SK-N-SH treated with all-trans-retinoic acid at 6 μM for 48 hours (cell line): ENCODE data around the gene MED31.

Source experiments
- ATAC-seq: fragments of 200-7000 bp; cut with Tn5 transposase; 3 replicates; pipeline ENCODE4 v1.9.1; 2020; ENCODE audit warnings: mild to moderate bottlenecking, moderate library complexity
- ARNTL ChIP-seq: fragments of 450-650 bp; formaldehyde crosslinking; IDR thresholded peaks from 2 replicates; pipeline ENCODE4 v1.5.0; 2020; ENCODE audit warnings: low read depth, mild to moderate bottlenecking, moderate library complexity, borderline replicate concordance
- BACH2 ChIP-seq: fragments of 250-450 bp; sonication (Bioruptor Pico); IDR thresholded peaks from 2 replicates; pipeline ENCODE4 v1.9.0; 2021; ENCODE audit warnings: mild to moderate bottlenecking, borderline replicate concordance
- CREB5 ChIP-seq: fragments of 250-450 bp; sonication (Bioruptor Pico); IDR thresholded peaks from 2 replicates; pipeline ENCODE4 v1.5.1; 2020; ENCODE audit warnings: low read depth, mild to moderate bottlenecking, moderate library complexity
- CSDC2 ChIP-seq: fragments of 250-450 bp; sonication (Bioruptor Pico); IDR thresholded peaks from 2 replicates; pipeline ENCODE4 v1.5.0; 2020; ENCODE audit warnings: mild to moderate bottlenecking, moderate library complexity
- ESRRG ChIP-seq: fragments of 250-450 bp; sonication (Bioruptor Pico); IDR thresholded peaks from 2 replicates; pipeline ENCODE4 v1.6.1; 2021; ENCODE audit warnings: mild to moderate bottlenecking
- GLIS3 ChIP-seq: fragments of 250-450 bp; sonication (Bioruptor Pico); IDR thresholded peaks from 2 replicates; pipeline ENCODE4 v1.5.0; 2020; ENCODE audit warnings: mild to moderate bottlenecking, moderate library complexity
- ISL1 ChIP-seq: fragments of 250-450 bp; sonication (Bioruptor Pico); IDR thresholded peaks from 2 replicates; pipeline ENCODE4 v2.1.2; 2022; ENCODE audit warnings: mild to moderate bottlenecking, moderate library complexity
- OSR1 ChIP-seq: fragments of 250-450 bp; sonication (Bioruptor Pico); IDR thresholded peaks from 2 replicates; pipeline ENCODE4 v1.8.0; 2022; ENCODE audit warnings: moderate library complexity, mild to moderate bottlenecking, inconsistent platforms
- PPARA ChIP-seq: fragments of 250-450 bp; sonication (Bioruptor Pico); IDR thresholded peaks from 2 replicates; pipeline ENCODE4 v1.5.0; 2020; ENCODE audit warnings: mild to moderate bottlenecking, borderline replicate concordance
- RARB ChIP-seq: fragments of 250-450 bp; sonication (Bioruptor Pico); IDR thresholded peaks from 2 replicates; pipeline ENCODE4 v1.8.0; 2021; ENCODE audit warnings: mild to moderate bottlenecking, moderate library complexity
- SNAI2 ChIP-seq: fragments of 250-450 bp; sonication (Bioruptor Pico); IDR thresholded peaks from 2 replicates; pipeline ENCODE4 v1.5.0; 2020; ENCODE audit warnings: mild to moderate bottlenecking, moderate library complexity
- TCF4 ChIP-seq: fragments of 250-450 bp; sonication (Bioruptor Pico); IDR thresholded peaks from 2 replicates; pipeline ENCODE4 v1.8.0; 2021; ENCODE audit warnings: mild to moderate bottlenecking, moderate library complexity, borderline replicate concordance
- TOX ChIP-seq: fragments of 250-450 bp; sonication (Bioruptor Pico); IDR thresholded peaks from 2 replicates; pipeline ENCODE4 v1.8.0; 2021; ENCODE audit warnings: mild to moderate bottlenecking, moderate library complexity, borderline replicate concordance
- TSHZ2 ChIP-seq: fragments of 250-450 bp; sonication (Bioruptor Pico); IDR thresholded peaks from 2 replicates; pipeline ENCODE4 v1.5.0; 2020; ENCODE audit warnings: mild to moderate bottlenecking, moderate library complexity
- ZC3H10 ChIP-seq: fragments of 250-450 bp; sonication (Bioruptor Pico); IDR thresholded peaks from 2 replicates; pipeline ENCODE4 v1.5.1; 2021; ENCODE audit warnings: mild to moderate bottlenecking, moderate library complexity
- ZFP3 ChIP-seq: fragments of 250-450 bp; sonication (Bioruptor Pico); IDR thresholded peaks from 2 replicates; pipeline ENCODE4 v1.5.0; 2020; ENCODE audit warnings: mild to moderate bottlenecking, moderate library complexity
- ZNF565 ChIP-seq: fragments of 450-650 bp; formaldehyde crosslinking; conservative IDR thresholded peaks from 2 replicates; pipeline ENCODE4 v1.5.0; 2020; ENCODE audit warnings: low read depth, mild to moderate bottlenecking, moderate library complexity
- ZNF70 ChIP-seq: fragments of 450-650 bp; formaldehyde crosslinking; IDR thresholded peaks from 2 replicates; pipeline ENCODE4 v1.5.0; 2020; ENCODE audit warnings: mild to moderate bottlenecking, moderate library complexity
- ZNF8 ChIP-seq: fragments of 450-650 bp; formaldehyde crosslinking; IDR thresholded peaks from 2 replicates; pipeline ENCODE4 v1.5.0; 2020; ENCODE audit warnings: mild to moderate bottlenecking, moderate library complexity
- TF ChIP-seq, protein P1 (sequence below): fragments of 250-450 bp; sonication (Bioruptor Pico); IDR thresholded peaks from 2 replicates; pipeline ENCODE4 v1.5.1; 2021; ENCODE audit warnings: mild to moderate bottlenecking, moderate library complexity
- TF ChIP-seq, protein P2 (sequence below): fragments of 250-450 bp; sonication (Bioruptor Pico); IDR thresholded peaks from 2 replicates; pipeline ENCODE4 v1.8.0; 2021; ENCODE audit warnings: low read depth, mild to moderate bottlenecking, moderate library complexity, borderline replicate concordance
- TF ChIP-seq, protein P3 (sequence below): fragments of 250-450 bp; sonication (Bioruptor Pico); IDR thresholded peaks from 2 replicates; pipeline ENCODE4 v1.8.0; 2020; ENCODE audit warnings: mild to moderate bottlenecking, moderate library complexity, borderline replicate concordance

The MED31 gene

GRCh38 chr17:6632530-6632929 lies 18.9 kb downstream of the MED31 start:
- ATAC-seq, result no peak
- TF ChIP-seq GLIS3 (CRISPR knock-in tag) (no peak), ZC3H10 (CRISPR knock-in tag) (no peak), TOX (CRISPR knock-in tag) (no peak), OSR1 (CRISPR knock-in tag) (no peak), ISL1 (CRISPR knock-in tag) (no peak), ZFP3 (no peak), ZNF8 (CRISPR knock-in tag) (no peak), SNAI2 (CRISPR knock-in tag) (no peak), TCF4 (CRISPR knock-in tag) (no peak), ZNF70 (no peak), TSHZ2 (CRISPR knock-in tag) (no peak), CREB5 (CRISPR knock-in tag) (no peak), BACH2 (CRISPR knock-in tag) (no peak), ESRRG (CRISPR knock-in tag) (no peak), PPARA (no peak)
- TF ChIP-seq, protein P1, sequence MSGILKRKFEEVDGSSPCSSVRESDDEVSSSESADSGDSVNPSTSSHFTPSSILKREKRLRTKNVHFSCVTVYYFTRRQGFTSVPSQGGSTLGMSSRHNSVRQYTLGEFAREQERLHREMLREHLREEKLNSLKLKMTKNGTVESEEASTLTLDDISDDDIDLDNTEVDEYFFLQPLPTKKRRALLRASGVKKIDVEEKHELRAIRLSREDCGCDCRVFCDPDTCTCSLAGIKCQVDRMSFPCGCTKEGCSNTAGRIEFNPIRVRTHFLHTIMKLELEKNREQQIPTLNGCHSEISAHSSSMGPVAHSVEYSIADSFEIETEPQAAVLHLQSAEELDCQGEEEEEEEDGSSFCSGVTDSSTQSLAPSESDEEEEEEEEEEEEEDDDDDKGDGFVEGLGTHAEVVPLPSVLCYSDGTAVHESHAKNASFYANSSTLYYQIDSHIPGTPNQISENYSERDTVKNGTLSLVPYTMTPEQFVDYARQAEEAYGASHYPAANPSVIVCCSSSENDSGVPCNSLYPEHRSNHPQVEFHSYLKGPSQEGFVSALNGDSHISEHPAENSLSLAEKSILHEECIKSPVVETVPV (CRISPR knock-in tag), result no peak
- TF ChIP-seq, protein P2, sequence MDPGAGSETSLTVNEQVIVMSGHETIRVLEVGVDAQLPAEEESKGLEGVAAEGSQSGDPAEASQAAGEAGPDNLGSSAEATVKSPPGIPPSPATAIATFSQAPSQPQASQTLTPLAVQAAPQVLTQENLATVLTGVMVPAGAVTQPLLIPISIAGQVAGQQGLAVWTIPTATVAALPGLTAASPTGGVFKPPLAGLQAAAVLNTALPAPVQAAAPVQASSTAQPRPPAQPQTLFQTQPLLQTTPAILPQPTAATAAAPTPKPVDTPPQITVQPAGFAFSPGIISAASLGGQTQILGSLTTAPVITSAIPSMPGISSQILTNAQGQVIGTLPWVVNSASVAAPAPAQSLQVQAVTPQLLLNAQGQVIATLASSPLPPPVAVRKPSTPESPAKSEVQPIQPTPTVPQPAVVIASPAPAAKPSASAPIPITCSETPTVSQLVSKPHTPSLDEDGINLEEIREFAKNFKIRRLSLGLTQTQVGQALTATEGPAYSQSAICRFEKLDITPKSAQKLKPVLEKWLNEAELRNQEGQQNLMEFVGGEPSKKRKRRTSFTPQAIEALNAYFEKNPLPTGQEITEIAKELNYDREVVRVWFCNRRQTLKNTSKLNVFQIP (CRISPR knock-in tag), result no peak
- TF ChIP-seq, all 23 proteins: peak for 0

DNA sequence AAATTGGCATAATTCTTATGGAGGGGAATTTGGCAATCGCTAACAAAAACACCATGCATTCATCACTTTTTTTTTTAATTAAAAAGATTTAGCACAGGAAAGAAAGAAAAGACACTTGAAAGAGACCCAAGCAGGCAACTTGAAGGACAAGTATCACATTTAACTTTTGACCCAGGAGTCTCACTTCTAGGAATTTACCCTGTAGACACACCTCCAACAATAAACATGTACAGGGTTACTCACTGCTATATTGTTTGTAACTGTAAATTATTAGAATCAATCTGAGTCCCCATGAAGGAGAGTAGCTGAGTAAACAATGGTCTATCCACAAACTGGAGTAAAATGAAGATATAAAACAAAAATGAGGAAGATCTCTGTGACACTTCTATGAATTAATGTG lies 21.0 kb downstream of the MED31 start:
- ATAC-seq, result no peak
- no peak for TF ChIP-seq ISL1 (CRISPR knock-in tag)
- no peak for TF ChIP-seq GLIS3 (CRISPR knock-in tag)
- TF ChIP-seq RARB (CRISPR knock-in tag), result no peak
- TF ChIP-seq ARNTL, result no peak
- TF ChIP-seq, protein P1 (CRISPR knock-in tag), result no peak
- no peak for TF ChIP-seq BACH2 (CRISPR knock-in tag)
- no peak for TF ChIP-seq ZFP3
- no peak for TF ChIP-seq ESRRG (CRISPR knock-in tag)
- TF ChIP-seq ZNF8 (CRISPR knock-in tag), result no peak
- no peak for TF ChIP-seq CSDC2 (CRISPR knock-in tag)
- TF ChIP-seq, protein P3, sequence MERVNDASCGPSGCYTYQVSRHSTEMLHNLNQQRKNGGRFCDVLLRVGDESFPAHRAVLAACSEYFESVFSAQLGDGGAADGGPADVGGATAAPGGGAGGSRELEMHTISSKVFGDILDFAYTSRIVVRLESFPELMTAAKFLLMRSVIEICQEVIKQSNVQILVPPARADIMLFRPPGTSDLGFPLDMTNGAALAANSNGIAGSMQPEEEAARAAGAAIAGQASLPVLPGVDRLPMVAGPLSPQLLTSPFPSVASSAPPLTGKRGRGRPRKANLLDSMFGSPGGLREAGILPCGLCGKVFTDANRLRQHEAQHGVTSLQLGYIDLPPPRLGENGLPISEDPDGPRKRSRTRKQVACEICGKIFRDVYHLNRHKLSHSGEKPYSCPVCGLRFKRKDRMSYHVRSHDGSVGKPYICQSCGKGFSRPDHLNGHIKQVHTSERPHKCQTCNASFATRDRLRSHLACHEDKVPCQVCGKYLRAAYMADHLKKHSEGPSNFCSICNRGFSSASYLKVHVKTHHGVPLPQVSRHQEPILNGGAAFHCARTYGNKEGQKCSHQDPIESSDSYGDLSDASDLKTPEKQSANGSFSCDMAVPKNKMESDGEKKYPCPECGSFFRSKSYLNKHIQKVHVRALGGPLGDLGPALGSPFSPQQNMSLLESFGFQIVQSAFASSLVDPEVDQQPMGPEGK, result no peak
- no peak for TF ChIP-seq TSHZ2 (CRISPR knock-in tag)
- no peak for TF ChIP-seq ZNF565 (CRISPR knock-in tag)
- no peak for TF ChIP-seq TOX (CRISPR knock-in tag)
- TF ChIP-seq SNAI2 (CRISPR knock-in tag), result no peak
- TF ChIP-seq OSR1 (CRISPR knock-in tag), result no peak
- no peak for TF ChIP-seq PPARA
- TF ChIP-seq CREB5 (CRISPR knock-in tag), result no peak
